Superior temporal gyrus (tissue), 1 donor: ENCODE results near the gene BCAS3.
"Not testable (repeated sequence)": the region's sequence is repeated elsewhere in the genome, so short reads cannot be mapped to it uniquely, and the experiment has no call there.

ENCODE experiments used
- DNase-seq: peaks from one replicate; pipeline ENCODE4 v3.0.0-alpha.2; 2016; ENCODE audit errors: extremely low spot score

The BCAS3 gene

GRCh38 chr17:60674637-60675036 is 3.0 kb upstream of the BCAS3 start:
- not testable (repeated sequence) for DNase-seq

DNA sequence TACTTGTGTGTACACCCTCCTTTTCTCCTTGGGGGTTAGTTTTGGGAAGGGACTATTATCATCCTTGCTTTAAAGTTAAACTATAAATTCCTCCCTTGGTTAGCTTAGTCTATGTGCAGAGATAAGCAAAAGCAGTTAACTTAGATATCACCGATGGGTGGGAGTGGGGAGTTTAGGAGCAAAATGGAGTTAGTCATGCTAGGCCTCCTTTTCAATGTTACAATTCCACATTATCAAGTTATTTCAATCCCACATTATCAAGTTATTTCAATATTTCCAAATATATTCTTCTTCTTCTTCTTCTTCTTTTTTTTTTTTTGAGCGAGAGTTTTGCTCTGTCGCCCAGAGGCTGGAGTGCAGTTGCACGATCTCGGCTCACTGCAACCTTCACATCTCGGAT is 1.7 kb upstream of the BCAS3 start:
- DNase-seq, result no peak

DNA sequence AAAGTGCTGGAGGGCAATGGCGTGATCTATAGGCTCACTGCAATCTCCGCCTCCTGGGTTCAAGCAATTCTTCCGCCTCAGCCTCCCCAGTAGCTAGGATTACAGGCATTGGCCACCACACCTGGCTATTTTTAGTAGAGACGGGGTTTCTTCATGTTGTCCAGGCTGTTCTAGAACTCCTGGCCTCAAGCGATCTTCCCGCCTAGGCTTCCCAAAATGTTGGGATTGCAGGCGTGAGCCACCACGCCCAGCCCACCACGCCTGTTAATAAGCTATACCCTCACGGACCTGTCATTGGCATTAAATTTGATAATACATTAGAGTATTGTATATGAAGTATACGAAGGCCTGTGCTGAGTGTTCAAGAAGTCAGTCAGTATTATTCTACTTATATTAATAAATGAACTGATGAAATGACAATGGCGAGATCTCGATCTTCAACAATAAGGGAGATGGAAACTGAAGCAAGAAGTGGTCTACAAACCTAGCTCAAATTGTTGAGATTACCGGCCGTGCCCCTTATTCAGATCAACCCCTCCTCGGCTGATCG is 818 bp upstream of the BCAS3 start:
- DNase-seq, result no peak

GRCh38 chr17:60678118-60678444 is 430 bp downstream of the BCAS3 start:
- DNase-seq, result peak; percentile 10

DNA sequence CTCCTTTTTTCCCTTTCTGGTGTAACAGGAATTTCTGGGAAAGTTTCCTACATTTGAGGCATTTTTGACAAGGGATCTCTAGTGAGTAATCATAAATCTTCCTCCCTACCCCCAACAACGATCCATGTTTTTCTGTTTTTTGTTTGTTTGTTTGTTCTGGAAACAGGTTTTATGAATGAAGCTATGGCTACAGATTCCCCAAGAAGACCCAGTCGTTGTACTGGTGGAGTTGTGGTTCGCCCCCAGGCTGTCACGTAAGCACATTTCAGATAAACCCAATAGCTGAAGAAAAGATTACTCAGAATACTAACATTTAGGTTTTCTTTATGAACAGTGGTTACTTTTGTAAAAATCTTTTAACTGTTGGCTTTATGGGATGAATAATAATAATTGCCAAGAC is 1.6 kb downstream of the BCAS3 start:
- DNase-seq, result no peak

- no peak for DNase-seq
Measured at GRCh38 chr17:60680754-60681153, 3.1 kb downstream of the BCAS3 start.

DNA sequence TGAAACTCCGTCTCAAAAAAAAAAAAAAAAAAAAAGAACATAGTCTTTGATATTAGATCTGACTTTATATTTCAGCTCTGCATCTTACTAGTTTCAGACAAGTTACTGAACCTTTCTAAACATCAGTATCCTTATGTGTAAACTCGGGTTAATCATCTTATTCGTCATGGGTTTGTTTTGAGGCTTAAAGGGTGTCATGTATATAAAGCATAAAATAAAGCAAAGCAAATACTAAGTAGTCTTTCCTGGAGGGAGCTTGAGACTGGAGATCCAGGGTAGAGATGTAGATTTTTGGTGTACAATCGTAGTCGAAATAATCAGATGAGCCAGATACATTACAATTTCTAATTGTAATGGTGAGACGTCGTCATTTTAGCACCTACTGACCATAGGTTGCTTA is 7.8 kb downstream of the BCAS3 start:
- DNase-seq, result no peak

GRCh38 chr17:60695960-60696359 is 18.3 kb downstream of the BCAS3 start:
- no peak for DNase-seq

- no peak for DNase-seq
Measured at GRCh38 chr17:60699090-60699489, 21.4 kb downstream of the BCAS3 start.

DNA sequence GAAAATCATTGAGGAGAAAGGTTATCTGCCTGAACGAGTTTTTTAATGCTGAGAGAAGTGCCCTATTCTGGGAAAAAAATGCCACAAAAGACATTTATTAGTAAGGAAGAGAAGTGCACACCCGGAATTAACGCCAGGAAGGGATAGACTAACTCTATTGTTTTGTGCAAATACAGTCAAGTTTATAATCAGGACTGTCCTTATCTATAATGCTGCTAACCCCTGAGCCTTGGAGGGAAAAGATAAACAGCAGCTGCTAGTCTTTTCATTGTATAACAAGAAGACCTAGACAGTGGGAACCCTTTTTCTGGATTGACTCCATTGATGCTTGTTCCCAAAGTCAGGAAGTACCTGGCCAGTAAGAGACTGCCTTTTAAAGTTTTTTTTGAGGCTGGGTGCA is 26.5 kb downstream of the BCAS3 start:
- no peak for DNase-seq

DNA sequence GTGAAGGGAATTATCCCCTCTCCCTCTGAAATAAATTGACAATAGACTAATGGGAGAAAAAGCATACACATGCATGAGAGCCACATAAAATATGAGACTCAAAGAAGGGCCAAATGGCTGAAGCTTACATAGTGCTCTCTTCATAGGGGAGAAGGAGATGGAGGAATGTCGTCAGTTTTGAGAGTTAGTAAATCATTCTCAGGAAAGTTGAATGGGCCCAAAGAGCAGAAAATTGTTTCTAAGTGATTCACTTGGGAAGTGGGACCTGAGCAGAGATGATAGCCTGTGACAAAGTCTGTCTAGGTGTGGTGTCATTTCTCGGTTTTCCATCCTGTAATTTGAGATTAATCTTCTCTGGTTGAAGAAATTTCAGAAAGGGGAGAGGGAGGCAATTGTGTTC is 35.0 kb downstream of the BCAS3 start:
- DNase-seq, result no peak

GRCh38 chr17:60713608-60714007 is 36.0 kb downstream of the BCAS3 start:
- no peak for DNase-seq

GRCh38 chr17:60716766-60717165 is 39.1 kb downstream of the BCAS3 start:
- DNase-seq, result no peak

GRCh38 chr17:60717814-60718213 is 40.2 kb downstream of the BCAS3 start:
- DNase-seq, result no peak

- peak; percentile 91 for DNase-seq
Measured at GRCh38 chr17:60720763-60721531, 43.3 kb downstream of the BCAS3 start.

DNA sequence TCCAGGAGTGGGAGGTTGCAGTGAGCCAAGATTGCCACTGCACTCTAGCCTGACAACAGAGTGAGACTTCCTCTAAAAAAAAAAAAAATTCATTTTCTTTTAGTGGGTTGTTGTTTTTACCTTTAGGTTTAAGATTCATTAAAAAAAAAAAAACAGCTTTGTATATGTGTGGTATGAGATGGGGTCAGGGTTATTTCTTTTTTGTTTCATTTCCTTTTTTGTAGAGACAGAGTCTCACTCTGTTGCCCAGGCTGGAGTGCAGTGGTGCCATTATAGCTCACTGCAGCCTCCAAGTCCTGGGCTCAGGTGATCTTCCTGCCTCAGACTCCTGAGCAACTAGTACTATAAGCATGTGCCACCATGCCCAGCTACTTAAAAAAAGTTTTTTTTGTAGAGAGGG is 47.0 kb downstream of the BCAS3 start:
- no peak for DNase-seq

DNA sequence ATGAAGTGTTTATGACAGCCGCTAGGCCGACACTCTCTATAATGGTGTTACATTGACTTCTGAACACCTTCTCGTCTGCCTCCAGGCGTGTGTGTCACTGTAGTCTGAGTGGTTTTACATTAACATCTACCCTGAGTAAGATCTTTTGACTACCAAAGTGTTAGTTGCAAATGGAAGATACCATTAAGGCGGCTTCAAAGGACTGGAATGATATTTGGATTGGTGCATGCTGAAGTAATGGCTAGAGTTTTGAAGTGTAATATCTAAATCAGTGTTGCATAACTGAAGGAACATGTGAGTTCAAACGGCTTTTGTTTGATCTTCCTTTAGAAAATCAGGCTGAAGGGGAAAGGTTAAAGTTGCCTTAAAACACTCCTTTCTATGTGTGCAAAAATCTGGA is 52.2 kb downstream of the BCAS3 start:
- no peak for DNase-seq

DNA sequence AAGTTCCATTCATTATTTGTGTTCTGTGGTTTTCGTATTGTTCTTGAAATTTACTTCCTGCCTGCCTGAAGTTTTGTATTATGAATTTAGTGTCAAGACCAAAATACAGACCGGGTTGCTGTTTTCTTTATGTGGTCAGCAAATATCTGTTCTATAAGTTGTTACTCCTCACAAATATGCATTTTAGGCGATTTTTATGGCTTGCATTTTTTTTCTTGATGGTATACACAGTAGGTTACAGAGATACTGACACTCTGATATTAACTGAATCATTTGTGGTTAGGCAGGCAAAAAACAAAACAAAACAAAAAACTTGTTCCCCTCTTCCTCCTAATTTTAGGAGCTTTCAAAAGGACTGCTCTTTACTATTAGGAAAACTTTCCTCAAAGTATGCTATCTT is 52.6 kb downstream of the BCAS3 start:
- DNase-seq, result no peak

DNA sequence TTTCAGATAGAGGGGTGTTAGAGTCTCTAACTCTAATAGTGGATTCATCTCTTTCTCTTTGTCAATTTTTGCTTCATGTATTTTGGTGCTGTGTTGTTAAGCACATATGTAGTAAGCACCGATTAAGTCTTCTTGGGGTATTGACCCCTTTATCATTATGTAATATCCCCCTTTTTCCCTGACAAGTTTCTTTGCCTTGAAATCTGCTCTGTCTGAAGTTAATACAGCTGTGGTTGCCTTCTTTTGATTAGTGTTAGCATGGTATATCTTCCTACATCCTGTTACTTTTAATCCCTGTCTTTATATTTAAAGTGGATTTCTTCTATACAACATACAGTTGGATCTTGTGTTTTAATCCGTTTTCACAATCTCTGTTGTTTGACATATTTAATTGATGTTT is 60.6 kb downstream of the BCAS3 start:
- no peak for DNase-seq

DNA sequence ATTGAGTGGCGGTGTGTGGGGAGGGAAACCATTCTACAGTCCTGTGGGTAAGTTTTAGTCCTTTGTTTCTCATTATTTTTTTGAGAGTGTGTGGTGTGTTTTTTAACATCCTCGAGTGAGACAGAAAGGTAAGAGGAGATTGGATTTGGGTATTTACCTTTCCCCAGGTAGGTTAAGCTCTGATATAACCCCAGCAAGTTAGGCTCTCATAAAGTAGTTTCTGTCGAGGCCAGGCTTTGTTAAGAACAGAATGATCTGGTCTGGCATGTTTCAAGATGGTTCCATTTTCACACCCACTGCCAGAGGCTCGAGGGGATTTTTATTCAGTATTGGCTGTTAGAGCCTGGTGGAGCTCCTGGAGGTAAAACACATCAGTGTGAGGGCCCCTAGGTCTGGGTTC is 62.9 kb downstream of the BCAS3 start:
- DNase-seq, result no peak

GRCh38 chr17:60741031-60741430 is 63.4 kb downstream of the BCAS3 start:
- DNase-seq, result no peak

GRCh38 chr17:60743282-60743681 is 65.6 kb downstream of the BCAS3 start:
- DNase-seq, result no peak

DNA sequence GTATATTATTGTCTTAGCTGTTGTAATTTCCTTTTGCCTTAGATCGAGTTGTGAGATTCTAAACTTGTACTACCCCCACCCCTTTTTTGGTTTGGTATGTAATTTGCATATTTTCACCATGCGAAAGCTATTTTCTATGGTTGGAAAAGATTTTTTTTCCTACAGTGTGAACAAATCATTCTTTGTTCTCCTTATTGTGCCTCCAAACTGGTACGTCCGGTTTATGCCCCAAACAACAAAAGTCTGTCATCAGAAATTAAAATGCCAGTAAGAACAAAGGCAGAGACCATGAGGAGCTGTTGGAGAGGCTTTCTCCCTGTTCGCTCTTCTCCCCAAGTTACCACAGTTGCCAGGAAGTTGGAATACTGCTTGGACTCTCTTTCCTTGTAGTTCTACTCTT is 66.1 kb downstream of the BCAS3 start:
- DNase-seq, result peak; percentile 89

- no peak for DNase-seq
Measured at GRCh38 chr17:60744355-60744966, 66.8 kb downstream of the BCAS3 start.
